Colonic mucosa (tissue), 4 donors: ENCODE measurements around the gene GNAO1. TPM values are rescaled to one million over a fixed set of nuclear protein-coding genes. Genes with fewer than 3 reads are reported as not detected.

Experiments
- DNase-seq: peaks from one replicate; pipeline ENCODE4 v3.0.0-alpha.2; 2020
- H3K27ac ChIP-seq: fragments of 200-600 bp; one replicate; pipeline ENCODE4 v1.8.0; 2021
- H3K27me3 ChIP-seq: fragments of 200-600 bp; one replicate; pipeline ENCODE4 v1.8.0; 2021
- H3K36me3 ChIP-seq: fragments of 200-600 bp; one replicate; pipeline ENCODE4 v1.8.0; 2021
- H3K4me1 ChIP-seq: fragments of 200-600 bp; one replicate; pipeline ENCODE4 v1.8.0; 2021; ENCODE audit warnings: mild to moderate bottlenecking
- H3K4me3 ChIP-seq: fragments of 200-600 bp; one replicate; pipeline ENCODE4 v1.8.0; 2021
- H3K9ac ChIP-seq, 2 donors: one replicate each; pipeline ENCODE4 v1.7.0; 2013; ENCODE audit warnings: control low read depth in 2 of 2, low read depth in 2 of 2, low read length in 2 of 2
- H3K9me3 ChIP-seq: fragments of 200-600 bp; one replicate; pipeline ENCODE4 v1.8.0; 2021
- intact Hi-C: fragments of 100-400 bp; cut with DNase I; formaldehyde crosslinking; loops from one replicate; pipeline ENCODE4 v1.14.1; 2022
- total RNA-seq, 2 donors: library from RNA; stranded (reverse); fragmentation: NEBNext Ultra II Directional in 1 of 2; extraction: Animal tissue kit (Norgen Biotek cat#: 25700) in 1 of 2; gene quantifications; one replicate each; pipeline ENCODE4 v1.2.1, GENCODE V29; 2021
- TF ChIP-seq, protein P1 (sequence below): fragments of 200-600 bp; IDR thresholded peaks from one replicate; pipeline ENCODE4 v1.8.0; 2022; ENCODE audit warnings: antibody characterized with exemption, mild to moderate bottlenecking
- donor health status: healthy.
- donor health status: DM: no; HTN: no; CAD: no.
- donor health status: DM: no; HTN: no; CAD: no.

GNAO1 gene
- total RNA-seq, 2 donors from 2014 or later = 1.7 to 10.8 TPM

DNA sequence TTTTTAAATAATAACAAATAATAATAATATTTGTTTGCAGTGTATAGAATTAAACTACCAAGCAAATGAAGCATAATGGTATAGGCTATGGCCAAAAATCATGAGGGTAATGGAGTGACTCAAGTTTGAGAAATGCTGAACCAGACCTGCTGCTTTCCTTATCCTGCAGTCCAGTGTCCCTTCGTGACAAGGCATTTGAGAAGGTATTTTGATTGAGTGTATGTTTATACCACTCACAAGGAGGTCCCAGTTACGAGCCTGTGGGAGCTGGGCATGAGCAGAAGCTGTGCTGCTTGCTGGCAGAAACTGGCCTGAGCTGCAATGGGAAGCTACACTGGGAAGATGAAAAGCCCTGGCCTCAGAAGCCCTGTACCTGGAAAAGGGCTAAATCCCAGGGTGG is 50.3 kb downstream of the GNAO1 start:
- intact Hi-C loops = no loop called here
- Histone ChIP-seq H3K4me3 (no peak overlapping the region), H3K9ac (no peak overlapping the region), H3K9me3 (no peaks in the 10 kb centered on the region), H3K36me3 (no peaks in the 10 kb centered on the region), H3K27me3 (no peaks in the 10 kb centered on the region), H3K4me1 (no peaks in the 10 kb centered on the region), H3K27ac (no peak overlapping the region)
- TF ChIP-seq, protein P1, sequence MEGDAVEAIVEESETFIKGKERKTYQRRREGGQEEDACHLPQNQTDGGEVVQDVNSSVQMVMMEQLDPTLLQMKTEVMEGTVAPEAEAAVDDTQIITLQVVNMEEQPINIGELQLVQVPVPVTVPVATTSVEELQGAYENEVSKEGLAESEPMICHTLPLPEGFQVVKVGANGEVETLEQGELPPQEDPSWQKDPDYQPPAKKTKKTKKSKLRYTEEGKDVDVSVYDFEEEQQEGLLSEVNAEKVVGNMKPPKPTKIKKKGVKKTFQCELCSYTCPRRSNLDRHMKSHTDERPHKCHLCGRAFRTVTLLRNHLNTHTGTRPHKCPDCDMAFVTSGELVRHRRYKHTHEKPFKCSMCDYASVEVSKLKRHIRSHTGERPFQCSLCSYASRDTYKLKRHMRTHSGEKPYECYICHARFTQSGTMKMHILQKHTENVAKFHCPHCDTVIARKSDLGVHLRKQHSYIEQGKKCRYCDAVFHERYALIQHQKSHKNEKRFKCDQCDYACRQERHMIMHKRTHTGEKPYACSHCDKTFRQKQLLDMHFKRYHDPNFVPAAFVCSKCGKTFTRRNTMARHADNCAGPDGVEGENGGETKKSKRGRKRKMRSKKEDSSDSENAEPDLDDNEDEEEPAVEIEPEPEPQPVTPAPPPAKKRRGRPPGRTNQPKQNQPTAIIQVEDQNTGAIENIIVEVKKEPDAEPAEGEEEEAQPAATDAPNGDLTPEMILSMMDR = no peak
- no peak for DNase-seq

DNA sequence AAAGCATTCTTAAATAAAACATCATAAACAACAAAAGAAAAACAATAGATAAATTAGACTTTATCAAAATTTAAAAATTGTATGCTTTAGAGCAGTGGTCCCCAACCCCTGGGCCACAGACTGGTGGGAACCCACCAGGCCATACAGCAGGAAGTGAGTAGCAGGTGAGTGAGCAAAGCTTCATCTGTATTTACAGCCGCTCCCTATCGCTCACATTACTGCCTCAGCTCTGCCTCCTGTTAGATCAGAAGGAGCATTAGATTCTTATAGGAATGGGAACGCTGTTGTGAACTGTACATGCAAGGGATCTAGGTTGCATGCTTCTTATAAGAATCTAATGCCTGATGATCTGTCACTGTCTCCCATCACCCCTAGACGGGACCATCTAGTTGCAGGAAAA is 51.5 kb downstream of the GNAO1 start:
- Histone ChIP-seq H3K36me3 (no peaks in the 10 kb centered on the region), H3K4me3 (no peak overlapping the region), H3K27me3 (no peaks in the 10 kb centered on the region), H3K27ac (no peak overlapping the region), H3K9me3 (no peaks in the 10 kb centered on the region), H3K9ac (no peak overlapping the region), H3K4me1 (no peaks in the 10 kb centered on the region)
- DNase-seq = no peak
- intact Hi-C loops = no loop called here
- TF ChIP-seq, protein P1 = no peak

DNA sequence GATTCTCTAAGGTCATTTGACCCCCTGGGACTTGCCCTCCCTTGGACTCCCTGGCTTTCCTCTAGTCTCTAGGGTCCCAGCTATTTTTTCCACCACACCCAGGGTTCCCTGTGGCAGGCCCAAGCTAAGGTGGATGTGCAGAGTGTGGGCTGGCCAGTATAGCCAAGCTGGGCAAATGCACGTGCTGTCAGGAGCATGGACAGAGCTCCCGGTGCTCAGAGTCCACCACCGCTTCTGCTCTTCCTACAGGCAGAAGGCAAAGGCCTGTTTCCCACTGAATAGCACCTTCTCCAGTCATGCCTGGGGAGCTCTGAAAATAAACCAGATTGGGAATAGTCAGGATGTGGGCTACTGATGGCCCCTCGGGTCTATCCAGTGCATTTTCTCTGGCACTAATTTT is 53.3 kb downstream of the GNAO1 start:
- no peaks in the 10 kb centered on the region for H3K9me3 ChIP-seq
- H3K9ac ChIP-seq = no peak overlapping the region
- TF ChIP-seq, protein P1 = no peak
- H3K27me3 ChIP-seq = no peaks in the 10 kb centered on the region
- no peak overlapping the region for H3K4me3 ChIP-seq
- intact Hi-C loops = no loop called here
- H3K27ac ChIP-seq = no peak overlapping the region
- no peaks in the 10 kb centered on the region for H3K36me3 ChIP-seq
- H3K4me1 ChIP-seq = no peaks in the 10 kb centered on the region
- DNase-seq = no peak

DNA sequence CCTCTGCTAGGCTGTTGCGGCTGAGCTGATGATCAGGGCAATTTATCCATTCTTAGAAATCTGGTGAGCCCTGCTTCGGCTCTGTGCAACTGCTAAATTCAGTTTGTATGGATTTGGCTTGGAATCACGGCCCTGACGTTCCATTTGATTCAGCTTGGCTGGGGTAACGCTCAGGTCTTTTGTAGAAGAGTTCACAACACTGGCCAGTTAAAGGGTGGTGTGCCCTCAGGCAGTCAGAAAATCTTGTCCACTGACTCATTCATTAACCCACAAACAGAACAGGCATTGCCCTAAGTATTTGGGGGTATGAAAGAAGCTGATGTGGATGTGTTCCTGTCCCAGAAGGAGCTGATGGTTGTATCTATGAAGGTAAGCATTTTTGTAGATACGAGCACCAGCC is 53.9 kb downstream of the GNAO1 start:
- Histone ChIP-seq H3K27ac (no peak overlapping the region), H3K9me3 (no peaks in the 10 kb centered on the region), H3K36me3 (no peaks in the 10 kb centered on the region), H3K9ac (no peak overlapping the region), H3K27me3 (no peaks in the 10 kb centered on the region), H3K4me3 (no peak overlapping the region), H3K4me1 (no peaks in the 10 kb centered on the region)
- no peak for DNase-seq
- TF ChIP-seq, protein P1 = no peak
- intact Hi-C loops = no loop called here

DNA sequence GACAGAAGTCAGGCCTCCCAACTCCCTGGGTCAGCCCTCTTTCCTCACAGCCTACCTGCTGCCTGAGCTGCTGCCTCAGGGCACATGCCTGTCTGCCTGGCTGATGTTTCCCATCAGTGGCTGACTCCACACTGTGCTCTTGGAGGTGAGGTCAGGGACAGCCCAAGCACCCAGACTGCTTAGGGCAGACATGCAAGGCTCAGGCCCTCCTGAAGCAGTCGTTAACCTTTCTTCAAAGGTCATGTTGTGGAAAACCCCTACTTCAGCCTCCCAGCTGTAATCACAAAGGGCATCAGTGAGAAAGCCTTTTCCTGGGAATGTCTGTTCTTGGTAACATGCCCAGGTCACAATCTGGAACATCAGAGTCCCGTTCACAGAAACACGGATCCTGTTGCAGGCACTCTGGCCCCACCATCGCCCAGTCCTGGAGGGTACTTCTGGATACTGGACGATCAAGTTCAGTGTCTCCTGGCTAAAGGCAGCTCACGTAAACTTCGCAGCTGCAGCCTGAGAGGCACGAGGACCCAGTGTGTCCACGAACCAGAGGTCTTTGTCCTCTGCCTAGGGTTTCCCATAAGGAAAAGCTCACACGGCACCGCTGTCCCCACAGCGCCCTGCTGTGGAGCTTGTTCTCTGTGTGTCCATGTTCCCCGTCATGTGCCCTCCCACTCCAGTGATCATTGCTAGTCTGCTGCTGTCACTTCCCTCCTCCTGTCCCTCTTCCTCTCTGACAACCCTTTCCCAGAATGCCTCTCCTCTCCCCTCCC is 54.9 kb downstream of the GNAO1 start:
- intact Hi-C loops = no loop called here
- Histone ChIP-seq H3K36me3 (no peaks in the 10 kb centered on the region), H3K4me3 (no peak overlapping the region), H3K4me1 (no peaks in the 10 kb centered on the region), H3K27me3 (no peaks in the 10 kb centered on the region), H3K9ac (no peak overlapping the region), H3K9me3 (no peaks in the 10 kb centered on the region), H3K27ac (no peak overlapping the region)
- no peak for DNase-seq
- TF ChIP-seq, protein P1 = no peak
